ENCODE measurements around the gene JAM3.

- no peak for TF ChIP-seq ZNF589 (CRISPR knock-in tag; conservative IDR thresholded peaks at IDR 0.05)
- no peak for TF ChIP-seq CTCF (CRISPR knock-in tag; IDR thresholded peaks at IDR 0.05)
- no peak for TF ChIP-seq ZNF142 (CRISPR knock-in tag; IDR thresholded peaks at IDR 0.05)
- TF ChIP-seq ZNF280B (CRISPR knock-in tag; IDR thresholded peaks at IDR 0.05; ENCODE audit: borderline replicate concordance), result no peak
- TF ChIP-seq TOE1 (CRISPR knock-in tag; IDR thresholded peaks at IDR 0.05), result no peak
- TF ChIP-seq ATF7 (IDR thresholded peaks at IDR 0.05), result no peak
- TF ChIP-seq ATF7 (CRISPR knock-in tag; IDR thresholded peaks at IDR 0.05), result no peak
- no peak for TF ChIP-seq RAD21 (CRISPR knock-in tag; IDR thresholded peaks at IDR 0.05)
- no peak for TF ChIP-seq NR3C1 (CRISPR knock-in tag; IDR thresholded peaks at IDR 0.05)
- no peak for TF ChIP-seq GABPA (IDR thresholded peaks at IDR 0.05; ENCODE audit: low read depth, low read length)
- no peak for TF ChIP-seq GABPA (CRISPR knock-in tag; IDR thresholded peaks at IDR 0.05; ENCODE audit: low read depth)
- no peak for TF ChIP-seq SP1 (IDR thresholded peaks at IDR 0.05)
- no peak for TF ChIP-seq SP1 (CRISPR knock-in tag; IDR thresholded peaks at IDR 0.05)
- TF ChIP-seq CREBL2 (CRISPR knock-in tag; IDR thresholded peaks at IDR 0.05; ENCODE audit: borderline replicate concordance), result no peak
- TF ChIP-seq ZNF574 (CRISPR knock-in tag; IDR thresholded peaks at IDR 0.05), result no peak
- no peak for TF ChIP-seq SMC3 (IDR thresholded peaks at IDR 0.05; ENCODE audit: low read length)
Observed at GRCh38 chr11:134157451-134157850, 88.6 kb downstream of the JAM3 start.
